Naive thymus-derived CD4-positive, alpha-beta T cell (primary cell): ENCODE data around the gene NOL8. TPM values are rescaled to one million over a fixed set of nuclear protein-coding genes. Genes with fewer than 3 reads are reported as not detected.

Experiments used
- ATAC-seq: fragments of 150-1000 bp; cut with Tn5 transposase; 2 replicates; pipeline ENCODE4 v1.10.0; 2021; ENCODE audit warnings: mild to moderate bottlenecking, moderate library complexity
- CTCF ChIA-PET: fragments of 350-600 bp; sonication (Branson Sonifier 250); formaldehyde crosslinking; loops from one replicate; lab custom pipeline; 2021; ENCODE audit warnings: antibody characterized with exemption; lab: Charles Lee
- POLR2A ChIA-PET: fragments of 350-600 bp; sonication (Branson Sonifier 250); formaldehyde crosslinking; loops from one replicate; lab custom pipeline; 2021; ENCODE audit warnings: antibody characterized with exemption, inconsistent platforms; lab: Charles Lee
- DNase-seq, 9 donors: peaks; one replicate each; pipeline versions ENCODE4 v3.0.0 to v3.0.0-alpha.2; 2020 to 2022; ENCODE audit warnings: mixed read lengths in 1 of 9
- H3K27ac ChIP-seq: one replicate; pipeline ENCODE4 v1.7.0; 2013; ENCODE audit warnings: mild to moderate bottlenecking, low read depth, low read length, moderate library complexity
- H3K27me3 ChIP-seq, 2 donors: one replicate each; pipeline ENCODE4 v1.7.0; 2013; ENCODE audit warnings: low read length in 2 of 2, mild to moderate bottlenecking in 2 of 2, moderate library complexity in 2 of 2; ENCODE audit not compliant: control insufficient read depth in 2 of 2, insufficient read depth in 2 of 2
- H3K36me3 ChIP-seq, 3 experiments: 1 replicate in 2 of 3; 2 replicates in 1 of 3; pipeline ENCODE4 v1.7.0; 2013; ENCODE audit warnings: low read length in 3 of 3, mild to moderate bottlenecking in 3 of 3, moderate library complexity in 1 of 3; ENCODE audit not compliant: insufficient read depth in 3 of 3, control insufficient read depth in 2 of 3
- H3K4me1 ChIP-seq, 2 donors: one replicate each; pipeline ENCODE4 v1.7.0; 2013; ENCODE audit warnings: low read length in 2 of 2, mild to moderate bottlenecking in 2 of 2, moderate library complexity in 1 of 2; ENCODE audit not compliant: control insufficient read depth in 2 of 2, insufficient read depth in 2 of 2
- H3K4me3 ChIP-seq: 2 replicates; pipeline ENCODE4 v1.7.0; 2013; ENCODE audit warnings: mild to moderate bottlenecking, low read length
- H3K9me3 ChIP-seq, 3 experiments: 1 replicate in 2 of 3; 2 replicates in 1 of 3; pipeline ENCODE4 v1.7.0; 2013; ENCODE audit warnings: low read length in 3 of 3; ENCODE audit not compliant: control insufficient read depth in 2 of 3
- H3K27ac Mint-ChIP-seq, 9 donors: one replicate each; pipeline ENCODE4 v1.8.0; 2020 to 2022; ENCODE audit warnings: mixed read lengths in 9 of 9, mild to moderate bottlenecking in 8 of 9, moderate library complexity in 5 of 9, inconsistent platforms in 2 of 9
- H3K27me3 Mint-ChIP-seq, 5 donors: one replicate each; pipeline ENCODE4 v1.8.0; 2021 to 2022; ENCODE audit warnings: mixed read lengths in 5 of 5, mild to moderate bottlenecking in 1 of 5
- H3K36me3 Mint-ChIP-seq, 5 donors: one replicate each; pipeline ENCODE4 v1.8.0; 2020 to 2022; ENCODE audit warnings: mixed read lengths in 5 of 5, mild to moderate bottlenecking in 3 of 5, inconsistent platforms in 1 of 5
- H3K4me1 Mint-ChIP-seq, 7 donors: one replicate each; pipeline ENCODE4 v1.8.0; 2020 to 2022; ENCODE audit warnings: mixed read lengths in 7 of 7, mild to moderate bottlenecking in 3 of 7, inconsistent platforms in 1 of 7
- H3K4me3 Mint-ChIP-seq, 10 donors: one replicate each; pipeline ENCODE4 v1.8.0; 2020 to 2022; ENCODE audit warnings: mild to moderate bottlenecking in 10 of 10, mixed read lengths in 10 of 10, moderate library complexity in 6 of 10, inconsistent platforms in 2 of 10
- H3K9me3 Mint-ChIP-seq, 11 donors: one replicate each; pipeline ENCODE4 v1.8.0; 2020 to 2022; ENCODE audit warnings: mixed read lengths in 11 of 11, mild to moderate bottlenecking in 4 of 11, inconsistent platforms in 1 of 11, moderate library complexity in 1 of 11
- intact Hi-C, 2 donors: fragments of 100-400 bp; cut with micrococcal nuclease; formaldehyde crosslinking; loops; one replicate each; pipeline ENCODE4 v1.15.1; 2023
- polyA plus RNA-seq, 2 donors: library from polyadenylated mRNA; unstranded; fragments of 300-500 nt; fragmentation: Illumina TruSeq; gene quantifications; one replicate each; pipeline ENCODE4 v1.2.3, GENCODE V29; 2021
- total RNA-seq, 6 experiments: library from RNA in 5 of 6; stranded (reverse) in 5 of 6; gene quantifications; 1 replicate in 5 of 6; 2 replicates in 1 of 6; pipeline ENCODE4 v1.2.3 and lab custom pipeline; 2021 to 2026

The NOL8 gene
- total and polyA plus RNA-seq, 7 experiments from 2014 or later, result 25.4 to 115 (median 63.4) TPM

DNA sequence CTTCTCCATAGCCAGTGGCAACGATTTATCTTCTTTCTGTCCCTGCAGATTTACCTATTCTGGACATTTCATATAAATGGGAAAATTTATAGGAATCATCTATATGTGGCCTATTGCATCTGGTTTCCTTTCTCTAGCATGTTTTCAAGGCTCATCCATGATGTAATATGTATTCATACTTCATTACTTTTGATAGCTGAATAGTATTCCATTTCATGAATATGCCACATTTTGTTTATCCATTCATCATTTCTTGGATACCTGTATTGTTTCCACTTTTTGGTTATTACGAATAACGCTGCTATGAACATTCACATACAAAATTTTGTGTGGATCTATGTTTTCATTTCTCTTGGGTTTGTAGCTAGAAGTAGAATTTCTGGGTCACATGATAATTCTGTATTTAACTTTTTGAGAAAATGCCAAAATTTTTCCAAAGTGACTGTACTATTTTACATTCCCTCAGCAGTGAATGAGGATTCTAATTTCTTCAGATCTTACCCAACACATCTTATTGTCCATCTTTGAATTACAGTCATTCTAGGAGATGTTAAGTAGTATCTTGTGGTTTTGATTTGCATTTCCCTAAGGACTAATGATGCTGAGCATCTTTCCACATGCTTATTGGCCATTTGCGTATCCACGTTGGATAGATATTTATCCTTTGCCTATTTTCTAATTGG, 35.3 kb downstream of the NOL8 start:
- CTCF ChIA-PET, result no interaction called here
- H3K4me3 Mint-ChIP-seq, result no peak overlapping the region

DNA sequence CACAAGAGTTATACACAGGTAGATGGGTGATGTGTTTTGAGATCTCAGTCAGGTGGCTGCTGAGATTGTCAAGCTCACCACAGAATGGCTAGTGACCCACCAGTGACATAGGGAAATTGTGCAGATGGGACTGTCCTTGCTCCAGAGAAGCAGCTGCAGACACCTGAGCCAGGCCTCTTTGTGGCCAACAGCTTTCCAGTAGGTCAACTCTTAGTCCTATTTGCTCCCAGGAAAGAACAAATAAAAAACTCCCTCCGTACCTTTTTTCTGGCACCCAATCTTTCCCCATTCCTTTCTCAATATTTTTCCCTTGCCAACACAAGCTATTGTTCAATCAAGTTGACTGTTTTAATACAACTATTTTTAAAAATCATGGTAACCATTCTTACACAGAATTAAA, 45.8 kb downstream of the NOL8 start:
- H3K36me3 Mint-ChIP-seq, result peaks cover 4 to 59% (median 33%) of the 10 kb centered on the region in 5 donors
- H3K27ac Mint-ChIP-seq, result no peak overlapping the region
- CTCF ChIA-PET, result interaction anchor here (0.6 to 0.9 kb wide), 2 partner anchors 141 to 509 kb away, joined by 3 to 4 read pairs; no protein-coding TSS in a partner anchor
- H3K4me1 Mint-ChIP-seq, result peaks cover 16 to 45% (median 31%) of the 10 kb centered on the region in 7 donors
- H3K9me3 Mint-ChIP-seq, result peaks cover 0 to 1% (median 0%) of the 10 kb centered on the region in 11 donors
- Histone ChIP-seq H3K36me3 (peaks cover 17 to 85% (median 25%) of the 10 kb centered on the region in 3 experiments), H3K27me3 (no peaks in the 10 kb centered on the region), H3K9me3 (no peaks in the 10 kb centered on the region), H3K4me1 (peaks cover 11 to 22% of the 10 kb centered on the region in 2 donors), H3K4me3 (no peak overlapping the region), H3K27ac (no peak overlapping the region)
- POLR2A ChIA-PET, result no interaction called here
- H3K4me3 Mint-ChIP-seq, result no peak overlapping the region
- no peak for DNase-seq
- H3K27me3 Mint-ChIP-seq, result no peaks in the 10 kb centered on the region
- intact Hi-C loops, result loop anchor here in 1 of 2 donors (5.0 kb wide), 1 partner anchor 33 kb away; no protein-coding TSS in a partner anchor
- ATAC-seq, result no peak

More for the DNA sequence above, 35.3 kb downstream of the NOL8 start:
- H3K27me3 Mint-ChIP-seq, result no peaks in the 10 kb centered on the region
- no peak overlapping the region for H3K27ac ChIP-seq
- H3K36me3 Mint-ChIP-seq, result peaks cover 9 to 34% (median 23%) of the 10 kb centered on the region in 5 donors
- ATAC-seq, result no peak
- intact Hi-C loops, result loop anchor here (5.0 to 10.0 kb wide), 5 partner anchors 148 to 1162 kb away; partner anchors contain the start of genes FAM120A (in 1 of the 2), FAM120AOS (in 1 of the 2), SPTLC1 (in 1 of the 2) and ZNF484 (in 1 of the 2)
- no peaks in the 10 kb centered on the region for H3K27me3 ChIP-seq
- no peaks in the 10 kb centered on the region for H3K9me3 ChIP-seq
- H3K4me1 ChIP-seq, result peaks cover 17 to 29% of the 10 kb centered on the region in 2 donors
- peak overlapping the region in 1 of 9 donors; percentile 51 for H3K27ac Mint-ChIP-seq
- no peak for DNase-seq
- H3K36me3 ChIP-seq, result peaks cover 9 to 34% (median 12%) of the 10 kb centered on the region in 3 experiments
- H3K4me1 Mint-ChIP-seq, result peaks cover 17 to 64% (median 51%) of the 10 kb centered on the region in 7 donors
- POLR2A ChIA-PET, result interaction anchor here (0.6 to 2.2 kb wide), 2 partner anchors 13 to 18 kb away, joined by 4 to 7 read pairs; no protein-coding TSS in a partner anchor
- no peak overlapping the region for H3K4me3 ChIP-seq
- peaks cover 0 to 4% (median 0%) of the 10 kb centered on the region in 11 donors for H3K9me3 Mint-ChIP-seq

DNA sequence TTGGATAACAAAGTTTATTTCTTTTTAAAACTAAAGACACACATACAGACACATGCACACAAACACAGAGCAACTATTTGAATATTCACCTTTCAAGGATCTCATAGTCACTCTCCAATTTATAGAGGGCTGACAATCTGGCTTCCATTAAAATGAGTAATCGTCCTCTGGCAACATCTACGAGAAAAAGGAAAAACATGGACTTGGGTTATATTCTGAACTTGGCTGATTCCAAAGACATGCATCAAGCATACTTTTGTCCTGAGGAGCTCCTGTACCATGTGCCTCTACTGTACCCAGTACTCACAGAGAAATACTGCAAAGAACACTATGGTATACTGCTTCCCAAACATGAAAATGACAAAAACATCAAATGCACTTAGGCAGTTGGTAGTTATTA, 47.0 kb downstream of the NOL8 start:
- H3K4me3 Mint-ChIP-seq, result no peak overlapping the region
- Histone ChIP-seq H3K36me3 (peaks cover 12 to 86% (median 30%) of the 10 kb centered on the region in 3 experiments), H3K9me3 (no peaks in the 10 kb centered on the region), H3K4me3 (no peak overlapping the region), H3K27me3 (no peaks in the 10 kb centered on the region), H3K27ac (no peak overlapping the region), H3K4me1 (peaks cover 11 to 22% of the 10 kb centered on the region in 2 donors)
- H3K27me3 Mint-ChIP-seq, result no peaks in the 10 kb centered on the region
- POLR2A ChIA-PET, result interaction anchor here (1.0 kb wide), 1 partner anchor 15 kb away, joined by 3 read pairs; no protein-coding TSS in a partner anchor
- ATAC-seq (no peak), DNase-seq (no peak)
- CTCF ChIA-PET, result no interaction called here
- peaks cover 4 to 66% (median 38%) of the 10 kb centered on the region in 5 donors for H3K36me3 Mint-ChIP-seq
- H3K27ac Mint-ChIP-seq, result peak overlapping the region in 2 of 9 donors; percentile 23 to 28
- intact Hi-C loops, result loop anchor here in 1 of 2 donors (5.0 kb wide), 1 partner anchor 34 kb away; no protein-coding TSS in a partner anchor
- H3K4me1 Mint-ChIP-seq, result peaks cover 12 to 41% (median 28%) of the 10 kb centered on the region in 7 donors
- H3K9me3 Mint-ChIP-seq, result peaks cover 0 to 1% (median 0%) of the 10 kb centered on the region in 11 donors

DNA sequence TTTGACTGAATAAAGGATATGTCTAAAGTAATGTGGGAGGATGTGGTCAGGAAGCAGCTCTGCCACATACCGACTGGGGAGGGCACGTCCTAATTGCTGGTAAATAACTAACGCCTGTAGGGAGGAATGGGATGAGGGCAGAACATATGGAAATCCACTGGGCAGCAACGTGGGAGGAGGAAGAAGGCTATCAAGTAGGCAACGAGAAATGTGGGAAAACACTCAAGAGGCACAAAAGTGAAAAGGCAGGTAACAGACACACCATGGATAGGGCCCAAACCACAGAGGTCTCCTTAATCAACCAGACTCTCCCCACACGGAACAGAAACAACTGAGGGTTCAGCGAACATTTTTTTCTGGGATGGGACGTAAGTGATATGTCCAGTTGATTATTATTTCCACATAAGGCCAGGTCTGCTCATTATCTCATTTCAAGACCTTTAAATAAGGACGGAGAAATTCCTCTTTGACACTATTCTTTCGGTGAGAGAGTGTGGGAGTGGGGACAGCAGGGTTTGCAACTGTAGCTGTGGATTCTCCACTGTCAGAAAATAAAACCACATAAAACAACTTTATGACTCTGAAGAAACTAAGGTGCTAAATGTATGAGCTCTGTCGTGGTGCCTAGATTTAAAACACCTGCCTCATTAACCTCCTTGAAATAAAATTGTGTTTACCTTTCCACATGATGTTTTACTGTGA, 48.7 kb downstream of the NOL8 start:
- CTCF ChIA-PET, result interaction anchor here (0.8 kb wide), 1 partner anchor 9 kb away, joined by 3 read pairs; no protein-coding TSS in a partner anchor
- peak overlapping the region in 9 of 10 donors; percentile 28 to 83 (median 42) for H3K4me3 Mint-ChIP-seq
- DNase-seq, result no peak

DNA sequence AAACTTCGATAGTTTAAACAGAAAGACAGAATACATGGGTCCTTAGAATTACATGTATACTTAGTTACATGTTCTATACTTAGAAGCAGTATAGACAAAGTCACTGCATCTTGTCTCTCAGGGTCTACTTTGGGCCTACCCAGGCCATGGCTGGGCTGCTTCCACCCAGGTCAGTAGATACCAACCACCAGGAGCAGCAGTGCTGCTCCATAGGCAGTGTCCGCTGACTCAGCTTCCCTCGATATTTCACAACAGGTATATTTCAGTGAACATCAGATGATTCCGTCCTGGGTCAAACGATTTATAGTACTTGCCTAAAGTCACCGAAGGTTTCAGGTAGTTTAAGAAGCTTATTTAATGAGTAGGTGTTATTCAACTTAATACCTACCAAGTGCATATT, 49.6 kb downstream of the NOL8 start:
- H3K27me3 Mint-ChIP-seq, result no peaks in the 10 kb centered on the region
- peaks cover 11 to 22% of the 10 kb centered on the region in 2 donors for H3K4me1 ChIP-seq
- intact Hi-C loops, result loop anchor here in 1 of 2 donors (5.0 kb wide), 1 partner anchor 37 kb away; no protein-coding TSS in a partner anchor
- DNase-seq (no peak), ATAC-seq (peak; percentile 44)
- no peak overlapping the region for H3K4me3 ChIP-seq
- H3K9me3 ChIP-seq, result no peaks in the 10 kb centered on the region
- ChIA-PET CTCF (interaction anchor here (0.8 kb wide), 1 partner anchor 8 kb away, joined by 3 read pairs; no protein-coding TSS in a partner anchor), POLR2A (interaction anchor here (0.9 to 2.1 kb wide), 2 partner anchors 10 to 13 kb away, joined by 3 to 7 read pairs; no protein-coding TSS in a partner anchor)
- H3K27me3 ChIP-seq, result no peaks in the 10 kb centered on the region
- H3K4me3 Mint-ChIP-seq, result peak overlapping the region in 2 of 10 donors; percentile 42 to 78
- H3K36me3 ChIP-seq, result peaks cover 23 to 86% (median 36%) of the 10 kb centered on the region in 3 experiments
- H3K27ac ChIP-seq, result no peak overlapping the region
- H3K4me1 Mint-ChIP-seq, result peaks cover 11 to 34% (median 28%) of the 10 kb centered on the region in 7 donors
- H3K36me3 Mint-ChIP-seq, result peaks cover 10 to 75% (median 42%) of the 10 kb centered on the region in 5 donors
- peak overlapping the region in 3 of 9 donors; percentile 59 to 75 (median 72) for H3K27ac Mint-ChIP-seq
- peaks cover 0 to 1% (median 0%) of the 10 kb centered on the region in 11 donors for H3K9me3 Mint-ChIP-seq

More for the DNA sequence above, 48.7 kb downstream of the NOL8 start:
- Mint-ChIP-seq H3K4me1 (peaks cover 12 to 36% (median 28%) of the 10 kb centered on the region in 7 donors), H3K27me3 (no peaks in the 10 kb centered on the region), H3K9me3 (peaks cover 0 to 1% (median 0%) of the 10 kb centered on the region in 11 donors), H3K36me3 (peaks cover 6 to 67% (median 39%) of the 10 kb centered on the region in 5 donors), H3K27ac (peak overlapping the region; percentile 59 to 90 (median 75))
- Histone ChIP-seq H3K4me3 (no peak overlapping the region), H3K27ac (peak overlapping the region; percentile 22), H3K27me3 (no peaks in the 10 kb centered on the region), H3K36me3 (peaks cover 20 to 86% (median 33%) of the 10 kb centered on the region in 3 experiments), H3K4me1 (peaks cover 11 to 22% of the 10 kb centered on the region in 2 donors), H3K9me3 (no peaks in the 10 kb centered on the region)
- no peak for ATAC-seq
- POLR2A ChIA-PET, result interaction anchor here (0.9 to 2.1 kb wide), 2 partner anchors 11 to 12 kb away, joined by 3 to 7 read pairs; no protein-coding TSS in a partner anchor
- intact Hi-C loops, result loop anchor here in 1 of 2 donors (5.0 kb wide), 1 partner anchor 36 kb away; no protein-coding TSS in a partner anchor

DNA sequence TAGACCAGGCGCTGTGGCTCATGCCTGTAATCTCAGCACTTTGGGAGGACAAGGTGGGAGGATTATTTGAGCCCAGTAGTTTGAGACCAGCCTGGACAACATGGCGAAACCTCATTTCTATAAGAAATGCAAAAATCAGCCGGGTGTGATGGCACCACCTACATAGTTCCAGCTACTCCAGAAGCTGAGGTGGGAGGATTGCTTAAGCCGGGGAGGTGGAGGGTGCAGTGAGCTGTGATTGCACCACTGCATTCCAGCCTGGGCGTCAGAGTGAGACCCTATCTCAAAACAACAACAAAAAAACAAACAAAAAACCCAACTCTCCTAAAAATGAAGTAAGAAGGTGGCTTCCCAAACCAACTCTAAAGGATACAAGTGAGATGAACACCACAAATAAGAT, 54.6 kb downstream of the NOL8 start:
- H3K9me3 Mint-ChIP-seq, result peaks cover 0 to 2% (median 0%) of the 10 kb centered on the region in 11 donors
- no peak overlapping the region for H3K4me3 Mint-ChIP-seq
- ChIA-PET POLR2A (no interaction called here), CTCF (no interaction called here)
- Histone ChIP-seq H3K4me3 (no peak overlapping the region), H3K36me3 (peaks cover 47 to 93% (median 53%) of the 10 kb centered on the region in 3 experiments), H3K4me1 (no peaks in the 10 kb centered on the region), H3K27ac (no peak overlapping the region), H3K9me3 (no peaks in the 10 kb centered on the region), H3K27me3 (no peaks in the 10 kb centered on the region)
- no peak overlapping the region for H3K27ac Mint-ChIP-seq
- intact Hi-C loops, result no loop called here
- H3K36me3 Mint-ChIP-seq, result peaks cover 6 to 77% (median 41%) of the 10 kb centered on the region in 5 donors
- H3K27me3 Mint-ChIP-seq, result no peaks in the 10 kb centered on the region
- ATAC-seq (no peak), DNase-seq (no peak)
- H3K4me1 Mint-ChIP-seq, result peaks cover 0 to 1% (median 0%) of the 10 kb centered on the region in 7 donors
